GM19035 (cell line): ENCODE results near the gene CATSPERZ.
A peak's percentile ranks its signal among the peaks of the same experiment; 100 is the strongest.
"Not testable (repeated sequence)": the region's sequence is repeated elsewhere in the genome, so short reads cannot be mapped to it uniquely, and the experiment has no call there.

Experiments used
- ATAC-seq: cut with Tn5 transposase; IDR thresholded peaks from one replicate; pipeline ENCODE4 v1.9.1; 2021; ENCODE audit not compliant: unreplicated experiment

CATSPERZ gene

GRCh38 chr11:64303109-64304031, 3.2 kb downstream of the CATSPERZ start:
- no peak for ATAC-seq

DNA sequence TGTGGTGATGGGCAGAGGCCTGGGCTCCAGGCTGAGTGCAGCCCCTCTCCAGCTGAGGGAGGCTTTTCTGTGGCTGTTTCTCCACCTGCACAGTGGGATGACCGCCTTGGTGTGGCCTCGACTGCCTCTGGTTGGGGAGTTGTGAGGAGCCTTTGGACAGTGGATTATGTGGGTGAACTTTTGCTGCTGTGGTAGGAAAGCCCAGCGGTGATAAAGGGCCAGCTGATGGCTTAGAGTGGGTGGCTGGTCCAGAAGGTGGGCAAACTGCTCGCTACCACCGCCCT, 3.8 kb downstream of the CATSPERZ start:
- ATAC-seq: no peak

DNA sequence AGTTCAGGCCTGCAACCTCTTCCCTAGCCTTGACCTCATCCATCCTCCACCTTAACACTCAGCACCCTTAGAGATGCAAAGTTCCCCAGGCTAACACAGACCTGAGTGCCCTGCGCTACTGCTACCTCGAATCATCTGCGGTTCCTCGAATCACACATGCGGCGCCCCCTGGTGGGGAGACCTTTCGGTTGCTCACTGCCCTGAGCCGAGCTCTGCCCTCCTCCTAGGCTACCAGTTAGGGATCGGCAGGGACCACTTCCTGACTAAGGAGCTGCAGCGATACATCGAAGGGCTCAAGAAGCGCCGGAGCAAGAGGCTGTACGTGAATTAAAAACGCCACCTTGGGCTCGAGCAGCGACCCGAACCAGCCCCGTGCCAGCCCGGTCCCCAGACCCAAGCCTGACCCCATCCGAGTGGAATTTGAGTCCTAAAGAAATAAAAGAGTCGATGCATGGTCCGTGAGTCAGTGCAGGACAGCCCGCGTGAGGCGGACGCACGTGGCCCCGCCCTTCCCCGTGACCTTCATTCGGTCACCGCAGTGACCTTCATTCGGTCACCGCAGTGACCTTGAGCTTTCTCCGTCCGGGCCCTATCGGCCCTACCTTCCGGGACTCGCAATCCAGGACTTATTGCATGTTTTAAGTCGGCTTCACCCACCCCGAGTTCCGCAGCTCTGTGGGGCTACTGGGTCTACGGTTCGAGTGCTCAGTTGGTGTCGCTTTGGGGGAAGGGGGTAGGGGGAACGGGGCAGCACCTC, 4.3 kb downstream of the CATSPERZ start:
- ATAC-seq: peak; percentile 26

DNA sequence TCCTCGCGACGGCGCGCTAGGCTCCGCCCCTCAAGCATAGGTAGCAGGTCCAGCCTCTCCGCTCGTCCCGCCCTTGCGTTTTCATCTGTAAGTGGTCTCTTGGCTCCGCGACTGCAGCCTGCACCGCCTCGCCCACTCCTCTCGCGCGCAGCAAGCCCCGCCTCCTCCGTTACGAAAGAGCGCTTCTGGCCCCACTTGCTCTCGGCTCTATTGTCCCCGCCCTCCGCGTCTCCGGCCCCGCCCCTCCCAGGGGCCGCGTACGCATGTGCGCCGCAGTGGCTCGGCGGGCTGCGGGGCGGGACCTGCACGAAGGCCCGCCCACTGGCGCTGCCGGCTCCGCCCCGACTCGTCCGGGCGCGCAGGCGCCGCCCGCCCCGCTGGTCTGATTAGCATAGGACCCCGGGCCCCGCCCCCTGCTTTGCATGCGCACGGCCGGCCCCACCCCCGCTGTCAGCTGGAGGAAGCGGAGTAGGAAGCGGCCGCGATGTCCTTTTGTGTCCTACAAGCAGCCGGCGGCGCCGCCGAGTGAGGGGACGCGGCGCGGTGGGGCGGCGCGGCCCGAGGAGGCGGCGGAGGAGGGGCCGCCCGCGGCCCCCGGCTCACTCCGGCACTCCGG, 5.0 kb downstream of the CATSPERZ start, which contains the start of gene ESRRA:
Gene ESRRA, plus strand, starts transcription at position 450 of the 616 bp plus-strand sequence. CDS start 1,656 bp downstream, outside the sequence.
- ATAC-seq: peak; percentile 70

- ATAC-seq: peak; percentile 25
Observed at GRCh38 chr11:64305691-64306562, 5.8 kb downstream of the CATSPERZ start.

DNA sequence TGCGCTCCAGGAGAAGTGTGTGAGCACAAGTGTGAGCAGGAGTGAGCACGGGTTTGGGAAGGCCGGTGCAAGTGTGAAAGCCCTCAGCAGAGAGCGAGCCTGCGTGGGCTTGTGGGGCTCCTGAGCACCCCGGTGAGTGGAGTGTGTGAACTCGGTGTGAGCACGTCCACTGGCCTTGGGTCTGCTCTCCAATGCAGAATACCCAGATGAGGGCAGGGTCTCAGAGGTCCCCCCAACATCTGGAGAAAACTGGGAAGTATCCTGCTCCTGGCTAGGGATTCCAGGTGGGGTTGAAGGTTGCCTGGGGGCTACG, 6.4 kb downstream of the CATSPERZ start:
- ATAC-seq: no peak

- no peak for ATAC-seq
Observed at GRCh38 chr11:64306876-64307622, 6.9 kb downstream of the CATSPERZ start.

- not testable (repeated sequence) for ATAC-seq
Observed at GRCh38 chr11:64307795-64308194, 7.6 kb downstream of the CATSPERZ start.

- ATAC-seq: no peak
Observed at GRCh38 chr11:64312947-64313346, 12.8 kb downstream of the CATSPERZ start.

- no peak for ATAC-seq
Observed at GRCh38 chr11:64313491-64314145, 13.5 kb downstream of the CATSPERZ start.

DNA sequence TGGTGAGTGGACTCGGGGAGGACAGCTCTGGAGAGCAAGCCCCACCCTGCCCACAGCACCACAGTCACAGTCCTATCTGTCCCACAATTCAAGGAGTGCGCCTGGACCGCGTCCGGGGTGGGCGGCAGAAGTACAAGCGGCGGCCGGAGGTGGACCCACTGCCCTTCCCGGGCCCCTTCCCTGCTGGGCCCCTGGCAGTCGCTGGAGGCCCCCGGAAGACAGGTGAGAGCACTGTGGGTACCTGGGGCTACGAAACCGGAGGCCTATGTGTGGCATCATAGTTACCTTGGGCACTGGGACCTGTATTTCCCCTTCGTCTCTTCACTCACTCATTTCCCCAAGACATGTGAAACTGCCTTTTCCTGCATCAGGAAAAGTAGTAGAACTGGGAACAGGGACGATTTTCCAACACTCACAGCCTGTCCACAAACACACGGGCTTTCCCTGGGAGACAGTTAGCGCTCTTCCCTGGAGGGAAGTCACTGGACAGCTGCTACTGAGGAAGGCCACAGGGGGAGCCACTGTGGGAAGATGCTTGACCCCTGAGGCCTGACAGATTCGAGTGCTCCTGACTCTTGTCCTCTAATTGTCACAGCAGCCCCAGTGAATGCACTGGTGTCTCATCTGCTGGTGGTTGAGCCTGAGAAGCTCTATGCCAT, 14.1 kb downstream of the CATSPERZ start:
- ATAC-seq: no peak

GRCh38 chr11:64314805-64315561, 14.8 kb downstream of the CATSPERZ start:
- no peak for ATAC-seq

GRCh38 chr11:64315667-64316526, 15.7 kb downstream of the CATSPERZ start:
- not testable (repeated sequence) for ATAC-seq

DNA sequence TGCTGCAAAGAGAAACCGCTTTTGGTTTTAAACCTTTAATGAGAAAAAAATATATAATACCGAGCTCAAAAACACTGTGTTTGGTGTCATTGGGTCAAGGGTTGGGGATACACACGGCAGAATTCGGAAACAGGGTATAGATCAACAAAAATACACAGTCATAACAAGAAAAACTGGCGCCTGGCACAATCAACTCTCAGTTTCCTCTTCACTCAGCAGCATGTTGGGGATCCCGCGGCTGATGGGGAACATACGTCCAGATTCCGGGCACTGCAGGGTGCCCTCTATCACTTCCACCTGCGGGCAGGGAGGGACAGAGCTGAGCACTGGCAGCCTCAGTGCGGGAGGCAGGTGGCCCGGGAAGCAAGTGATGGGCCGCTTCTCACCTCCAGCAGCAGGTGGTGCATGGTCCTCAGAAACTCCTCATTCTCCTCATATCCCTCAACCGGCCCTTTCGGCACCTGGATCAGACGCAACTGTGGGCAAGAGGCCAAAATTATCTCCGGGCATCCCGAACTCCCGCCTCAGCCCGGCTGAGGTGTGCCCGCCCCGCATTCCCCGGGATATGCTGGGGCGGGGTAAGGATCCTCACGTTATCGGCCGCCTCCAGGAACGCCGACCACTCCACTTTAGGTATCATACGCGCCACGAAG, 16.6 kb downstream of the CATSPERZ start:
- peak; percentile 4 for ATAC-seq

DNA sequence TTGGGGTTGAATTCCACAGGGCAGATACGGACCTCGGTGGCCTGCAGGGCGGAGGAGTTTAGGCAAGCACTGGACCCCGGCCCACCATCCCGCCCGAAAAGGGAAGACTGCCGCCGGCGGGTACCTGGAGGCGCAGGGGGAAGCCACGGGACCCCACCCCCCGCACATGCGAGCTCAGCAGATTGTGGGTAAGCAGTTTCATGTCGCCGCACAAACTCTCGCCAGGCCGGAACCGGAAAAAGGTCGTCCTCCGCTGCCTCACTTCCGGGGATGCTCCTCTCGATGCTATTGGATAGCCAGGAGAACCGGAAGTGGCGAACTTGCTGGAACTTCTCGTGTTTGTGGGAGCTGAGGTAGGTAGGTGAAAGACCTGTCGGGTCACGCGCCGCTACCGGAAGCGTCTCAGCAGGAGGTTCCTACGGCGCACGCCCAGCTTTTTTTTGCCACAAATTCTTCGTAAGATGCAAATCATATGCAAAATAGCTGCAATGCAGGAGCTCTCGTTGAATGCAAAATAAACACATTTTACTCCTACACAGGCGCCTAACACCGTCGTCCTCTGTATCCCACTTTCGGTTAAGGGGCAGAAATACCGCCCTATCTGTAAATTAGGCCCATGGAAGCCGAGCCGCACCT, 17.3 kb downstream of the CATSPERZ start, which contains the start of gene TRMT112:
Gene TRMT112, minus strand, starts transcription at position 235 of the 636 bp plus-strand sequence. Its CDS starts 33 bp downstream, at position 202.
- peak; percentile 66 for ATAC-seq
